GM18909 (cell line): ENCODE results near the gene CHAF1A.

ENCODE experiments used
- ATAC-seq: cut with Tn5 transposase; IDR thresholded peaks from one replicate; pipeline ENCODE4 v1.9.1; 2021; ENCODE audit warnings: mild to moderate bottlenecking; ENCODE audit not compliant: unreplicated experiment, poor library complexity

The CHAF1A gene

DNA sequence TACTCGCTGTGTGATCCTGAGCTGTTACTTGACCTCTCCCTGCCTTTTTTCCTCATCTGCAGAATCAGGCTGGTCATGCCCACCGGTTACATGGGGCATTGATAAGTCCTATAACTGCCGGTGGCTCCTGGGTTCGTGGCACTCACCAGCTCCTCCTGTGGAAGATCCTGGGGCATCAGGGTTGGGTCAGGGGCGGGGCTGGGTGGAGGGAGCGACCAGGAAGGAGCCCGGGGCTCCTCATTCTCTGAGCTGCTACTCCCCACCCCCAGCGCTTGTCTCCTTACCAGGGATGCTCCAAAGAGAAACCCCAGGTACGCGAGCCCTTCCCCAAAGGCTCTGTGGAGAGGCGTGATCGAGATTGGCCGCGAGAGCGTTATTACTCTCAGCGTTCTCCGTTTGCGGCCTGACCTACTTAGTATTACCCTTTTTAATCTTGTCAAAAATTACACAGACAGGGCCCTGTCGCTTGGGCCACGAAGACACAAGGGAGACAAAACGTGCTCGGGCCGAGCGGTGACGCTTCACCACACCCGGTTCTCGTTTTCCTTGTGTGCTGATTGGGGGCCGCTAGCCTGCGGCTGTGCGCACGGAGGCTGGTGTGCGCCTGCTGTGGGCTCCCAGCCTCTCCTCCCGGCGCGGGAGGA lies 80.4 kb downstream of the CHAF1A start:
- ATAC-seq = no peak

DNA sequence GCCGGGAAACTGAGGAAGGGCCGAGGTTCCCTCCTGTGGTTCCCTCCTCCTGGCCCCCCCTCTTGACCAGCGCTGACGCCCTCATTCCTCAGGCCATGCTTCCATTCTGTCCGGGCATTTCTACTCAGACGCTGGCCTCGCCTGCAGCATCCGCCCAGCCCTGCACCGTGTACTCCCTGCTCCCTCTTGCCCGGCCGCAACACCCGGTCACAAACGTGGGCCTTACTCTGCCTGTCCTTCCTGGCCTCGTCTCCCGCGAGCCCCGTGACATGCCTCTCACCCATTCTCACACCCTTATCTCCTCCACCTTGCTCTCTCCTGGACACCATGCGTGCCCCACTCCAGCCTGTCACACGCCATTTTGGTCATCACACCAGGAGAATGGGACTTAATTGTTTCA lies 80.9 kb downstream of the CHAF1A start:
- no peak for ATAC-seq

DNA sequence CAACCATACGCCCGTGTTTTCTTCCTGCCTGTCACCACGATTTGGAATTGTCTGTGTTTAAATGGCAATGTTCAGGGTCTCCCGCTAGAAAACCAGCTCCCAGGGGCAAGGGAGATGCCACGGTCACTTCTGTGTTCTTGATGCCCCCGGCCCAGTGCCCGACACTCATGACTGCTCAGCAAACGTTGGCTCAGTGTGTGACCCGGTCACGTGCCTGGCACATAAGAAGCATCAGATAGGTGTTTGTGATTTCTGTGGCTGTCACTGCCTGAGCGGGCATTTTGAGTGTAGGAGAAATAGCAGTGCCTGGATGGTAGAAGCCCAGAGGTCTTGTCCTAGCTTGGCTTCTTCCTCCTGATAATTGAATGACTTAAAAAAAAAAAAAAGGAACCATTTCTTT lies 85.1 kb downstream of the CHAF1A start:
- no peak for ATAC-seq

DNA sequence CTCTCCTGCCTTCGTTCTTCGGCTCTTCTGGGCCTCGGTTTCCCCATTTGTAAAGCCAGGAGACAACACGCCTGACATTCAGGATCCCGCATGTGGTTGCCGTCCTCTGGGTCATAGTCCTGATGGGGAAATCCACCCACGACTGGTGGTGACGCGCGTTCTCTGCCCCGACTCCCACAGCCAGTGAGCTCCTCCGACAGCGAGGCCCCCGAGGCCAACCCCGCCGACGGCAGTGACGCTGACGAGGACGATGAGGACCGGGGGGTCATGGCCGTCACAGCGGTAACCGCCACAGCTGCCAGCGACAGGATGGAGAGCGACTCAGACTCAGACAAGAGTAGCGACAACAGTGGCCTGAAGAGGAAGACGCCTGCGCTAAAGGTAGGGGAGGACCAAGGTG lies 86.1 kb downstream of the CHAF1A start:
- ATAC-seq = no peak

DNA sequence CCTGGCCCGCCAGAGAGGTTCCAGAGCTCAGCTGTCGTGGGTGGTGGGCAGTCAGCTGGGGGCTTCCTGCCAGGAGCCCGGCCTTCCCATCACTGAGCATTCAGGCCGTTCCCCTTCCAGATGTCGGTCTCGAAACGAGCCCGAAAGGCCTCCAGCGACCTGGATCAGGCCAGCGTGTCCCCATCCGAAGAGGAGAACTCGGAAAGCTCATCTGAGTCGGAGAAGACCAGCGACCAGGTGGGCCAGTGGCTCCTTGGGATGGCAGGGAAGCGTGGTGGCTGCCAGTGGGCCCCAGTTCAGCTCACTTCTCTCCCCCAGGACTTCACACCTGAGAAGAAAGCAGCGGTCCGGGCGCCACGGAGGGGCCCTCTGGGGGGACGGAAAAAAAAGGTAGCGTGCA lies 89.0 kb downstream of the CHAF1A start:
- ATAC-seq = no peak

DNA sequence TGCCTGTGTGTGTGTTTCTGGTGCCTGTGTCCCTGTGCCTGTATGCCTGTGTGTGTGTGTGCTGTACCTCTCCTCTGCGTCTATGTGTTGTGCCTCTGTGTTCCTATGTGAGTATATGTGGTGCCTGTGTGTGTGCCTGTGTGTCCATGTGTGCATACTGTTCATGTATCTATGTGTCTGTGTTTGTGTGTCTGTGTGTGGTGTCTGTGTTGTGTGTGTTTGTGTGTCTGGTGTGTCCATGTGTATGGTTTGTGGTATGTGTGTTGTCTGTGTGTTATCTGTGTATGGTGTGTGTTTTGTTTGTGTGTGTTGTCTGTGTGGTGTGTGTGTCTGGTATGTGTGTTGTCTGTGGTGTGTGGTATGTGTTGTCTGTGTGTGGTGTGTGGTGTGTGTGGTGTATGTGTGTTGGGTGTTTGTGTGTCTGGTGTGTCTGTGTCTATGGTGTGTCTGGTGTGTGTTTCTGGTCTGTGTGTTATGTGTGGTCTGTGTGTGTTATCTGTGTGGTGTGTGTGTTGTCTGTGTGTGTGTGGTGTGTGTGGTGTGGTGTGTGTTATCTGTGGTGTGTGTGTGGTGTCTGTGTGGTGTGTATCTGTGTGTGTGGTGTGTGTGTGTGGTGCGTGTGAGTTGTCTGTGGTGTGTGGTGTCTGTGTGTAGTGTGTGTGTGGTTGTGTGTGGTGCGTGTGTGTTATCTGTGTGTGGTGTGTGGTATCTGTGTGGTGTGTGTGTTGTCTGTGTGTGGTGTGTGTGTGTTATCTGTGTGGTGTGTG lies 90.1 kb downstream of the CHAF1A start:
- ATAC-seq = no peak
